Measurements from ENCODE around the gene IGF2R. TPM values are rescaled to one million over a fixed set of nuclear protein-coding genes. Genes with fewer than 3 reads are reported as not detected.
"Not testable (repeated sequence)": the region's sequence is repeated elsewhere in the genome, so short reads cannot be mapped to it uniquely, and the experiment has no call there.

The IGF2R gene
- polyA plus RNA-seq, 1 donor: 81.5 TPM

GRCh38 chr6:159966339-159966738 lies 2.5 kb upstream of the IGF2R start:
- 75% methylated on average over 1 of the region's 4 CpGs for WGBS (ENCODE audit: insufficient coverage, low lambda C conversion rate)
- Histone ChIP-seq H3K27ac (ENCODE audit: low read length) (no peak overlapping the region), H3K9me3 (ENCODE audit: control insufficient read depth, low read depth, low read length) (no peaks in the 10 kb centered on the region), H3K36me3 (ENCODE audit: control insufficient read depth, insufficient read depth, low read length) (no peaks in the 10 kb centered on the region), H3K4me1 (ENCODE audit: control insufficient read depth, insufficient read depth, low read length) (peaks cover 8% of the 10 kb centered on the region), H3K4me3 (ENCODE audit: low read length) (no peak overlapping the region), H3K27me3 (ENCODE audit: control insufficient read depth, insufficient read depth, low read length) (peaks cover 36% of the 10 kb centered on the region)
- DNase-seq: no peak

- DNase-seq: no peak
- Histone ChIP-seq H3K4me1 (ENCODE audit: control insufficient read depth, insufficient read depth, low read length) (peaks cover 8% of the 10 kb centered on the region), H3K36me3 (ENCODE audit: control insufficient read depth, insufficient read depth, low read length) (no peaks in the 10 kb centered on the region), H3K9me3 (ENCODE audit: control insufficient read depth, low read depth, low read length) (no peaks in the 10 kb centered on the region), H3K27ac (ENCODE audit: low read length) (no peak overlapping the region), H3K4me3 (ENCODE audit: low read length) (no peak overlapping the region), H3K27me3 (ENCODE audit: control insufficient read depth, insufficient read depth, low read length) (peaks cover 32% of the 10 kb centered on the region)
- WGBS (ENCODE audit: insufficient coverage, low lambda C conversion rate): 100% methylated on average over 2 of the region's 3 CpGs
These were observed 1.9 kb upstream of the IGF2R start for GRCh38 chr6:159966981-159967380.

GRCh38 chr6:159967621-159968020 lies 1.3 kb upstream of the IGF2R start:
- H3K36me3 ChIP-seq (ENCODE audit: control insufficient read depth, insufficient read depth, low read length); H3K27ac ChIP-seq (ENCODE audit: low read length); H3K9me3 ChIP-seq (ENCODE audit: control insufficient read depth, low read depth, low read length); DNase-seq; H3K4me3 ChIP-seq (ENCODE audit: low read length): not testable (repeated sequence)
- H3K4me1 ChIP-seq (ENCODE audit: control insufficient read depth, insufficient read depth, low read length): peaks cover 12% of the 10 kb centered on the region
- peaks cover 26% of the 10 kb centered on the region for H3K27me3 ChIP-seq (ENCODE audit: control insufficient read depth, insufficient read depth, low read length)
- WGBS (ENCODE audit: insufficient coverage, low lambda C conversion rate): 82% methylated on average over 3 of the region's 17 CpGs

GRCh38 chr6:159969204-159969912 lies 476 bp downstream of the IGF2R start:
- peaks cover 16% of the 10 kb centered on the region for H3K4me1 ChIP-seq (ENCODE audit: control insufficient read depth, insufficient read depth, low read length)
- DNase-seq: peak in 1 of 2 donors; percentile 70
- no peaks in the 10 kb centered on the region for H3K9me3 ChIP-seq (ENCODE audit: control insufficient read depth, low read depth, low read length)
- peak overlapping the region; percentile 93 for H3K27ac ChIP-seq (ENCODE audit: low read length)
- H3K4me3 ChIP-seq (ENCODE audit: low read length): peak overlapping the region; percentile 75
- H3K27me3 ChIP-seq (ENCODE audit: control insufficient read depth, insufficient read depth, low read length): peaks cover 17% of the 10 kb centered on the region
- WGBS (ENCODE audit: insufficient coverage, low lambda C conversion rate): no CpG with 5 or more reads among the region's 91 CpGs
- no peaks in the 10 kb centered on the region for H3K36me3 ChIP-seq (ENCODE audit: control insufficient read depth, insufficient read depth, low read length)

GRCh38 chr6:159969921-159970320 lies 1.0 kb downstream of the IGF2R start:
- Histone ChIP-seq H3K4me3 (ENCODE audit: low read length) (peak overlapping the region; percentile 75), H3K27ac (ENCODE audit: low read length) (peak overlapping the region; percentile 93), H3K4me1 (ENCODE audit: control insufficient read depth, insufficient read depth, low read length) (peaks cover 16% of the 10 kb centered on the region), H3K27me3 (ENCODE audit: control insufficient read depth, insufficient read depth, low read length) (peaks cover 13% of the 10 kb centered on the region), H3K9me3 (ENCODE audit: control insufficient read depth, low read depth, low read length) (no peaks in the 10 kb centered on the region), H3K36me3 (ENCODE audit: control insufficient read depth, insufficient read depth, low read length) (no peaks in the 10 kb centered on the region)
- peak; percentile 68 to 85 for DNase-seq
- 0% methylated on average over 3 of the region's 8 CpGs for WGBS (ENCODE audit: insufficient coverage, low lambda C conversion rate)

GRCh38 chr6:159970659-159971063 lies 1.8 kb downstream of the IGF2R start:
- Histone ChIP-seq H3K4me3 (ENCODE audit: low read length) (peak overlapping the region; percentile 75), H3K4me1 (ENCODE audit: control insufficient read depth, insufficient read depth, low read length) (peaks cover 16% of the 10 kb centered on the region), H3K9me3 (ENCODE audit: control insufficient read depth, low read depth, low read length) (no peaks in the 10 kb centered on the region), H3K27ac (ENCODE audit: low read length) (no peak overlapping the region), H3K27me3 (ENCODE audit: control insufficient read depth, insufficient read depth, low read length) (peaks cover 6% of the 10 kb centered on the region), H3K36me3 (ENCODE audit: control insufficient read depth, insufficient read depth, low read length) (no peaks in the 10 kb centered on the region)
- no peak for DNase-seq
- 60% methylated on average over 1 of the region's 18 CpGs for WGBS (ENCODE audit: insufficient coverage, low lambda C conversion rate)

GRCh38 chr6:159971341-159972178 lies 2.7 kb downstream of the IGF2R start:
- H3K27me3 ChIP-seq (ENCODE audit: control insufficient read depth, insufficient read depth, low read length): no peaks in the 10 kb centered on the region
- no peak overlapping the region for H3K27ac ChIP-seq (ENCODE audit: low read length)
- no peak overlapping the region for H3K4me3 ChIP-seq (ENCODE audit: low read length)
- no peaks in the 10 kb centered on the region for H3K36me3 ChIP-seq (ENCODE audit: control insufficient read depth, insufficient read depth, low read length)
- no peak for DNase-seq
- no peaks in the 10 kb centered on the region for H3K9me3 ChIP-seq (ENCODE audit: control insufficient read depth, low read depth, low read length)
- H3K4me1 ChIP-seq (ENCODE audit: control insufficient read depth, insufficient read depth, low read length): peaks cover 16% of the 10 kb centered on the region
- WGBS (ENCODE audit: insufficient coverage, low lambda C conversion rate): 93% methylated on average over 4 of the region's 12 CpGs

GRCh38 chr6:159972506-159973268 lies 3.8 kb downstream of the IGF2R start:
- Histone ChIP-seq H3K4me1 (ENCODE audit: control insufficient read depth, insufficient read depth, low read length) (peaks cover 18% of the 10 kb centered on the region), H3K9me3 (ENCODE audit: control insufficient read depth, low read depth, low read length) (no peaks in the 10 kb centered on the region), H3K36me3 (ENCODE audit: control insufficient read depth, insufficient read depth, low read length) (no peaks in the 10 kb centered on the region), H3K4me3 (ENCODE audit: low read length) (no peak overlapping the region), H3K27me3 (ENCODE audit: control insufficient read depth, insufficient read depth, low read length) (no peaks in the 10 kb centered on the region), H3K27ac (ENCODE audit: low read length) (no peak overlapping the region)
- no CpG with 5 or more reads among the region's 9 CpGs for WGBS (ENCODE audit: insufficient coverage, low lambda C conversion rate)
- no peak for DNase-seq

GRCh38 chr6:159973406-159973805 lies 4.5 kb downstream of the IGF2R start:
- Histone ChIP-seq H3K36me3 (ENCODE audit: control insufficient read depth, insufficient read depth, low read length) (no peaks in the 10 kb centered on the region), H3K4me1 (ENCODE audit: control insufficient read depth, insufficient read depth, low read length) (peaks cover 21% of the 10 kb centered on the region), H3K27ac (ENCODE audit: low read length) (no peak overlapping the region), H3K4me3 (ENCODE audit: low read length) (no peak overlapping the region), H3K27me3 (ENCODE audit: control insufficient read depth, insufficient read depth, low read length) (no peaks in the 10 kb centered on the region), H3K9me3 (ENCODE audit: control insufficient read depth, low read depth, low read length) (no peaks in the 10 kb centered on the region)
- no CpG with 5 or more reads among the region's 2 CpGs for WGBS (ENCODE audit: insufficient coverage, low lambda C conversion rate)
- DNase-seq: no peak

GRCh38 chr6:159973951-159974350 lies 5.1 kb downstream of the IGF2R start:
- H3K27me3 ChIP-seq (ENCODE audit: control insufficient read depth, insufficient read depth, low read length): no peaks in the 10 kb centered on the region
- DNase-seq: no peak
- H3K9me3 ChIP-seq (ENCODE audit: control insufficient read depth, low read depth, low read length): no peaks in the 10 kb centered on the region
- H3K4me1 ChIP-seq (ENCODE audit: control insufficient read depth, insufficient read depth, low read length): peaks cover 25% of the 10 kb centered on the region
- H3K36me3 ChIP-seq (ENCODE audit: control insufficient read depth, insufficient read depth, low read length): no peaks in the 10 kb centered on the region
- WGBS (ENCODE audit: insufficient coverage, low lambda C conversion rate): no CpG with 5 or more reads among the region's 2 CpGs
- H3K27ac ChIP-seq (ENCODE audit: low read length): no peak overlapping the region
- H3K4me3 ChIP-seq (ENCODE audit: low read length): no peak overlapping the region
